Esophagus squamous epithelium (tissue), 4 donors: ENCODE results near the gene PRRX2.

ENCODE experiments used
- CTCF ChIP-seq, 6 experiments: fragments of 450-650 bp in 4 of 6; fragments of 200-600 bp in 2 of 6; sonication (generic) in 2 of 6; IDR thresholded peaks; one replicate each; pipeline ENCODE4 v1.5.1; 2016 to 2019; ENCODE audit warnings: antibody characterized with exemption in 6 of 6, mild to moderate bottlenecking in 4 of 6, moderate library complexity in 4 of 6
- POLR2A ChIP-seq, 4 donors: fragments of 450-650 bp; IDR thresholded peaks; one replicate each; pipeline ENCODE4 v1.6.1; 2017; ENCODE audit warnings: antibody characterized with exemption in 4 of 4, mild to moderate bottlenecking in 4 of 4, moderate library complexity in 3 of 4

- no peak for TF ChIP-seq POLR2A (IDR thresholded peaks at IDR 0.05)
- no peak for TF ChIP-seq CTCF (IDR thresholded peaks at IDR 0.05)
Observed at GRCh38 chr9:129722913-129723312, 57.5 kb downstream of the PRRX2 start.
